HG03439 (cell line): ENCODE results near the gene DNER.
A peak's percentile ranks its signal among the peaks of the same experiment; 100 is the strongest.
"Not testable (repeated sequence)": the region's sequence is repeated elsewhere in the genome, so short reads cannot be mapped to it uniquely, and the experiment has no call there.

Experiments used
- ATAC-seq: cut with Tn5 transposase; IDR thresholded peaks from one replicate; pipeline ENCODE4 v1.9.1; 2021; ENCODE audit warnings: mild to moderate bottlenecking, moderate library complexity; ENCODE audit not compliant: unreplicated experiment

DNER gene

GRCh38 chr2:229629039-229629438 lies 85.3 kb downstream of the DNER start:
- no peak for ATAC-seq

- ATAC-seq: no peak
Observed at GRCh38 chr2:229627728-229628127, 86.6 kb downstream of the DNER start.

- no peak for ATAC-seq
Observed at GRCh38 chr2:229622495-229623355, 91.6 kb downstream of the DNER start.

- ATAC-seq: no peak
Observed at GRCh38 chr2:229620759-229621158, 93.6 kb downstream of the DNER start.

GRCh38 chr2:229620289-229620688 lies 94.1 kb downstream of the DNER start:
- ATAC-seq: no peak

GRCh38 chr2:229616433-229616832 lies 97.9 kb downstream of the DNER start:
- no peak for ATAC-seq

GRCh38 chr2:229614021-229614420 lies 100.3 kb downstream of the DNER start:
- not testable (repeated sequence) for ATAC-seq

- ATAC-seq: no peak
Observed at GRCh38 chr2:229612384-229612971, 101.9 kb downstream of the DNER start.

GRCh38 chr2:229611360-229611759 lies 103.0 kb downstream of the DNER start:
- ATAC-seq: no peak

GRCh38 chr2:229610872-229611271 lies 103.5 kb downstream of the DNER start:
- no peak for ATAC-seq

GRCh38 chr2:229610333-229610732 lies 104.0 kb downstream of the DNER start:
- no peak for ATAC-seq

- ATAC-seq: no peak
Observed at GRCh38 chr2:229601936-229602335, 112.4 kb downstream of the DNER start.

- no peak for ATAC-seq
Observed at GRCh38 chr2:229601396-229601795, 113.0 kb downstream of the DNER start.

GRCh38 chr2:229598227-229598626 lies 116.1 kb downstream of the DNER start:
- ATAC-seq: no peak

- no peak for ATAC-seq
Observed at GRCh38 chr2:229596796-229597195, 117.6 kb downstream of the DNER start.

GRCh38 chr2:229591611-229592010 lies 122.7 kb downstream of the DNER start:
- no peak for ATAC-seq

- ATAC-seq: peak; percentile 58
Observed at GRCh38 chr2:229586746-229587705, 127.3 kb downstream of the DNER start.

- ATAC-seq: no peak
Observed at GRCh38 chr2:229586012-229586411, 128.3 kb downstream of the DNER start.

GRCh38 chr2:229582151-229582550 lies 132.2 kb downstream of the DNER start:
- ATAC-seq: no peak

- ATAC-seq: no peak
Observed at GRCh38 chr2:229578052-229578846, 136.1 kb downstream of the DNER start.
